ENCODE results near the gene HUS1B.

DNA sequence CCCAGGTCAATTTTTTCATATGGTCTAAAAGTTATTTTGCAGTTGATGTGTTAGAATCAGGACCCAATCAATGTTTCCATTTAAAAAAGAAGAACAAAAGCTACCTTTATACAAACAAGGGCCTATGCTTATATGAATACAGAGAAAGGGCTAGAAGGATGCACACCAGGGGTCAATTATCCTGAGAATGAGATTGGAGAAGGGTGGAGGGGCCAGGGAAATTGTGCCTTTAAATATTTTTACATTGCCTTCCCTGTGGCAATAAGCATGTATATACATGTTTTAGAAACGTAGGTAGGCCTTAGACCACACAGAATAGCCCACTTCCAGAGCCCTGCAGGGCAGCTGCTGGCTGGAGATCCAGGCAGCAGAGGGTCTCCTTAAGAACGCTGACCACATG, 23.4 kb upstream of the HUS1B start:
- TF ChIP-seq POLR2AphosphoS5 (IDR thresholded peaks at IDR 0.05; ENCODE audit: low read depth) (no peak), EZH2 (IDR thresholded peaks at IDR 0.05; ENCODE audit: low read depth, unreplicated experiment) (no peak), EZH2phosphoT487 (IDR thresholded peaks at IDR 0.05; ENCODE audit: unreplicated experiment) (no peak), ZNF114 (CRISPR knock-in tag; IDR thresholded peaks at IDR 0.05) (no peak), CREB1 (CRISPR knock-in tag; IDR thresholded peaks at IDR 0.05; ENCODE audit: low read depth) (no peak), NANOG (IDR thresholded peaks at IDR 0.05; ENCODE audit: borderline replicate concordance) (no peak)
- TF ChIP-seq, protein P1, sequence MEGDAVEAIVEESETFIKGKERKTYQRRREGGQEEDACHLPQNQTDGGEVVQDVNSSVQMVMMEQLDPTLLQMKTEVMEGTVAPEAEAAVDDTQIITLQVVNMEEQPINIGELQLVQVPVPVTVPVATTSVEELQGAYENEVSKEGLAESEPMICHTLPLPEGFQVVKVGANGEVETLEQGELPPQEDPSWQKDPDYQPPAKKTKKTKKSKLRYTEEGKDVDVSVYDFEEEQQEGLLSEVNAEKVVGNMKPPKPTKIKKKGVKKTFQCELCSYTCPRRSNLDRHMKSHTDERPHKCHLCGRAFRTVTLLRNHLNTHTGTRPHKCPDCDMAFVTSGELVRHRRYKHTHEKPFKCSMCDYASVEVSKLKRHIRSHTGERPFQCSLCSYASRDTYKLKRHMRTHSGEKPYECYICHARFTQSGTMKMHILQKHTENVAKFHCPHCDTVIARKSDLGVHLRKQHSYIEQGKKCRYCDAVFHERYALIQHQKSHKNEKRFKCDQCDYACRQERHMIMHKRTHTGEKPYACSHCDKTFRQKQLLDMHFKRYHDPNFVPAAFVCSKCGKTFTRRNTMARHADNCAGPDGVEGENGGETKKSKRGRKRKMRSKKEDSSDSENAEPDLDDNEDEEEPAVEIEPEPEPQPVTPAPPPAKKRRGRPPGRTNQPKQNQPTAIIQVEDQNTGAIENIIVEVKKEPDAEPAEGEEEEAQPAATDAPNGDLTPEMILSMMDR (conservative IDR thresholded peaks at IDR 0.05; ENCODE audit: low read depth in 2 of 2) = no peak
- TF ChIP-seq, protein P2, sequence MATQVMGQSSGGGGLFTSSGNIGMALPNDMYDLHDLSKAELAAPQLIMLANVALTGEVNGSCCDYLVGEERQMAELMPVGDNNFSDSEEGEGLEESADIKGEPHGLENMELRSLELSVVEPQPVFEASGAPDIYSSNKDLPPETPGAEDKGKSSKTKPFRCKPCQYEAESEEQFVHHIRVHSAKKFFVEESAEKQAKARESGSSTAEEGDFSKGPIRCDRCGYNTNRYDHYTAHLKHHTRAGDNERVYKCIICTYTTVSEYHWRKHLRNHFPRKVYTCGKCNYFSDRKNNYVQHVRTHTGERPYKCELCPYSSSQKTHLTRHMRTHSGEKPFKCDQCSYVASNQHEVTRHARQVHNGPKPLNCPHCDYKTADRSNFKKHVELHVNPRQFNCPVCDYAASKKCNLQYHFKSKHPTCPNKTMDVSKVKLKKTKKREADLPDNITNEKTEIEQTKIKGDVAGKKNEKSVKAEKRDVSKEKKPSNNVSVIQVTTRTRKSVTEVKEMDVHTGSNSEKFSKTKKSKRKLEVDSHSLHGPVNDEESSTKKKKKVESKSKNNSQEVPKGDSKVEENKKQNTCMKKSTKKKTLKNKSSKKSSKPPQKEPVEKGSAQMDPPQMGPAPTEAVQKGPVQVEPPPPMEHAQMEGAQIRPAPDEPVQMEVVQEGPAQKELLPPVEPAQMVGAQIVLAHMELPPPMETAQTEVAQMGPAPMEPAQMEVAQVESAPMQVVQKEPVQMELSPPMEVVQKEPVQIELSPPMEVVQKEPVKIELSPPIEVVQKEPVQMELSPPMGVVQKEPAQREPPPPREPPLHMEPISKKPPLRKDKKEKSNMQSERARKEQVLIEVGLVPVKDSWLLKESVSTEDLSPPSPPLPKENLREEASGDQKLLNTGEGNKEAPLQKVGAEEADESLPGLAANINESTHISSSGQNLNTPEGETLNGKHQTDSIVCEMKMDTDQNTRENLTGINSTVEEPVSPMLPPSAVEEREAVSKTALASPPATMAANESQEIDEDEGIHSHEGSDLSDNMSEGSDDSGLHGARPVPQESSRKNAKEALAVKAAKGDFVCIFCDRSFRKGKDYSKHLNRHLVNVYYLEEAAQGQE (IDR thresholded peaks at IDR 0.05; ENCODE audit: unreplicated experiment) = no peak
- TF ChIP-seq, protein P3, sequence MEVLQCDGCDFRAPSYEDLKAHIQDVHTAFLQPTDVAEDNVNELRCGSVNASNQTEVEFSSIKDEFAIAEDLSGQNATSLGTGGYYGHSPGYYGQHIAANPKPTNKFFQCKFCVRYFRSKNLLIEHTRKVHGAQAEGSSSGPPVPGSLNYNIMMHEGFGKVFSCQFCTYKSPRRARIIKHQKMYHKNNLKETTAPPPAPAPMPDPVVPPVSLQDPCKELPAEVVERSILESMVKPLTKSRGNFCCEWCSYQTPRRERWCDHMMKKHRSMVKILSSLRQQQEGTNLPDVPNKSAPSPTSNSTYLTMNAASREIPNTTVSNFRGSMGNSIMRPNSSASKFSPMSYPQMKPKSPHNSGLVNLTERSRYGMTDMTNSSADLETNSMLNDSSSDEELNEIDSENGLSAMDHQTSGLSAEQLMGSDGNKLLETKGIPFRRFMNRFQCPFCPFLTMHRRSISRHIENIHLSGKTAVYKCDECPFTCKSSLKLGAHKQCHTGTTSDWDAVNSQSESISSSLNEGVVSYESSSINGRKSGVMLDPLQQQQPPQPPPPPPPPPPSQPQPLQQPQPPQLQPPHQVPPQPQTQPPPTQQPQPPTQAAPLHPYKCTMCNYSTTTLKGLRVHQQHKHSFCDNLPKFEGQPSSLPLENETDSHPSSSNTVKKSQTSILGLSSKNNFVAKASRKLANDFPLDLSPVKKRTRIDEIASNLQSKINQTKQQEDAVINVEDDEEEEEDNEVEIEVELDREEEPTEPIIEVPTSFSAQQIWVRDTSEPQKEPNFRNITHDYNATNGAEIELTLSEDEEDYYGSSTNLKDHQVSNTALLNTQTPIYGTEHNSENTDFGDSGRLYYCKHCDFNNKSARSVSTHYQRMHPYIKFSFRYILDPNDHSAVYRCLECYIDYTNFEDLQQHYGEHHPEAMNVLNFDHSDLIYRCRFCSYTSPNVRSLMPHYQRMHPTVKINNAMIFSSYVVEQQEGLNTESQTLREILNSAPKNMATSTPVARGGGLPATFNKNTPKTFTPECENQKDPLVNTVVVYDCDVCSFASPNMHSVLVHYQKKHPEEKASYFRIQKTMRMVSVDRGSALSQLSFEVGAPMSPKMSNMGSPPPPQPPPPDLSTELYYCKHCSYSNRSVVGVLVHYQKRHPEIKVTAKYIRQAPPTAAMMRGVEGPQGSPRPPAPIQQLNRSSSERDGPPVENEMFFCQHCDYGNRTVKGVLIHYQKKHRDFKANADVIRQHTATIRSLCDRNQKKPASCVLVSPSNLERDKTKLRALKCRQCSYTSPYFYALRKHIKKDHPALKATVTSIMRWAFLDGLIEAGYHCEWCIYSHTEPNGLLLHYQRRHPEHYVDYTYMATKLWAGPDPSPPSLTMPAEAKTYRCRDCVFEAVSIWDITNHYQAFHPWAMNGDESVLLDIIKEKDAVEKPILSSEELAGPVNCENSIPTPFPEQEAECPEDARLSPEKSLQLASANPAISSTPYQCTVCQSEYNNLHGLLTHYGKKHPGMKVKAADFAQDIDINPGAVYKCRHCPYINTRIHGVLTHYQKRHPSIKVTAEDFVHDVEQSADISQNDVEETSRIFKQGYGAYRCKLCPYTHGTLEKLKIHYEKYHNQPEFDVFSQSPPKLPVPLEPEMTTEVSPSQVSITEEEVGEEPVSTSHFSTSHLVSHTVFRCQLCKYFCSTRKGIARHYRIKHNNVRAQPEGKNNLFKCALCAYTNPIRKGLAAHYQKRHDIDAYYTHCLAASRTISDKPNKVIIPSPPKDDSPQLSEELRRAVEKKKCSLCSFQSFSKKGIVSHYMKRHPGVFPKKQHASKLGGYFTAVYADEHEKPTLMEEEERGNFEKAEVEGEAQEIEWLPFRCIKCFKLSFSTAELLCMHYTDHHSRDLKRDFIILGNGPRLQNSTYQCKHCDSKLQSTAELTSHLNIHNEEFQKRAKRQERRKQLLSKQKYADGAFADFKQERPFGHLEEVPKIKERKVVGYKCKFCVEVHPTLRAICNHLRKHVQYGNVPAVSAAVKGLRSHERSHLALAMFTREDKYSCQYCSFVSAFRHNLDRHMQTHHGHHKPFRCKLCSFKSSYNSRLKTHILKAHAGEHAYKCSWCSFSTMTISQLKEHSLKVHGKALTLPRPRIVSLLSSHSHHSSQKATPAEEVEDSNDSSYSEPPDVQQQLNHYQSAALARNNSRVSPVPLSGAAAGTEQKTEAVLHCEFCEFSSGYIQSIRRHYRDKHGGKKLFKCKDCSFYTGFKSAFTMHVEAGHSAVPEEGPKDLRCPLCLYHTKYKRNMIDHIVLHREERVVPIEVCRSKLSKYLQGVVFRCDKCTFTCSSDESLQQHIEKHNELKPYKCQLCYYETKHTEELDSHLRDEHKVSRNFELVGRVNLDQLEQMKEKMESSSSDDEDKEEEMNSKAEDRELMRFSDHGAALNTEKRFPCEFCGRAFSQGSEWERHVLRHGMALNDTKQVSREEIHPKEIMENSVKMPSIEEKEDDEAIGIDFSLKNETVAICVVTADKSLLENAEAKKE (CRISPR knock-in tag; IDR thresholded peaks at IDR 0.05) = no peak
